Ishikawa (cell line): ENCODE results near the gene PCNX3.

Source experiments
- CEBPB ChIP-seq: IDR thresholded peaks from 2 replicates; pipeline ENCODE4 v1.6.1; 2012
- CREB1 ChIP-seq: IDR thresholded peaks from 2 replicates; pipeline ENCODE4 v1.6.1; 2012; ENCODE audit warnings: low read depth
- EP300 ChIP-seq: IDR thresholded peaks from 2 replicates; pipeline ENCODE4 v1.6.1; 2012; ENCODE audit warnings: borderline replicate concordance
- FOXM1 ChIP-seq: IDR thresholded peaks from 2 replicates; pipeline ENCODE4 v1.6.1; 2012; ENCODE audit warnings: low read depth, borderline replicate concordance
- MAX ChIP-seq: IDR thresholded peaks from 2 replicates; pipeline ENCODE4 v1.6.1; 2012
- NFIC ChIP-seq: IDR thresholded peaks from 2 replicates; pipeline ENCODE4 v1.6.1; 2012
- RAD21 ChIP-seq: IDR thresholded peaks from 2 replicates; pipeline ENCODE4 v1.6.1; 2012; ENCODE audit warnings: low read depth
- REST ChIP-seq: IDR thresholded peaks from 2 replicates; pipeline ENCODE4 v1.6.1; 2012; ENCODE audit warnings: low read depth, mild to moderate bottlenecking
- TAF1 ChIP-seq: IDR thresholded peaks from 2 replicates; pipeline ENCODE4 v1.6.1; 2012; ENCODE audit warnings: low read depth, mild to moderate bottlenecking
- TCF12 ChIP-seq: IDR thresholded peaks from 2 replicates; pipeline ENCODE4 v1.6.1; 2012; ENCODE audit warnings: low read depth
- USF1 ChIP-seq: IDR thresholded peaks from 2 replicates; pipeline ENCODE4 v1.6.1; 2012
- YY1 ChIP-seq: IDR thresholded peaks from 2 replicates; pipeline ENCODE4 v1.6.1; 2012; ENCODE audit warnings: low read depth
- ZBTB7A ChIP-seq: IDR thresholded peaks from 2 replicates; pipeline ENCODE4 v1.6.1; 2012; ENCODE audit warnings: low read depth

GRCh38 chr11:65569164-65569972 lies 46.2 kb upstream of the PCNX3 start:
- no peak for TF ChIP-seq TCF12
- no peak for TF ChIP-seq USF1
- TF ChIP-seq ZBTB7A, result no peak
- no peak for TF ChIP-seq NFIC
- TF ChIP-seq CEBPB, result no peak
- no peak for TF ChIP-seq EP300
- no peak for TF ChIP-seq REST
- no peak for TF ChIP-seq TAF1
- no peak for TF ChIP-seq CREB1
- no peak for TF ChIP-seq YY1
- no peak for TF ChIP-seq FOXM1
- no peak for TF ChIP-seq MAX
- no peak for TF ChIP-seq RAD21
